Stimulated activated CD8-positive, alpha-beta memory T cell treated with anti-CD3 and anti-CD28 coated beads, Interleukin-4, amount 100 ng/mL, for 1 hour (primary cell): Measurements from ENCODE around the gene OR5H14.
"Not testable (repeated sequence)": the region's sequence is repeated elsewhere in the genome, so short reads cannot be mapped to it uniquely, and the experiment has no call there.

Source experiments
- DNase-seq, 2 donors: peaks; one replicate each; pipeline ENCODE4 v3.0.0-alpha.2; 2020; ENCODE audit warnings: low read depth in 2 of 2, low spot score in 1 of 2

OR5H14 gene

GRCh38 chr3:98196293-98196692, 49.0 kb downstream of the OR5H14 start:
- DNase-seq, result not testable (repeated sequence)

- DNase-seq, result no peak
These were observed 51.7 kb downstream of the OR5H14 start for GRCh38 chr3:98199020-98199419.
